ENCODE measurements around the gene SDF2. TPM values are rescaled to one million over a fixed set of nuclear protein-coding genes. Genes with fewer than 3 reads are reported as not detected.

The SDF2 gene
- total RNA-seq, 1 donor from 2014 or later = 73.0 TPM

DNA sequence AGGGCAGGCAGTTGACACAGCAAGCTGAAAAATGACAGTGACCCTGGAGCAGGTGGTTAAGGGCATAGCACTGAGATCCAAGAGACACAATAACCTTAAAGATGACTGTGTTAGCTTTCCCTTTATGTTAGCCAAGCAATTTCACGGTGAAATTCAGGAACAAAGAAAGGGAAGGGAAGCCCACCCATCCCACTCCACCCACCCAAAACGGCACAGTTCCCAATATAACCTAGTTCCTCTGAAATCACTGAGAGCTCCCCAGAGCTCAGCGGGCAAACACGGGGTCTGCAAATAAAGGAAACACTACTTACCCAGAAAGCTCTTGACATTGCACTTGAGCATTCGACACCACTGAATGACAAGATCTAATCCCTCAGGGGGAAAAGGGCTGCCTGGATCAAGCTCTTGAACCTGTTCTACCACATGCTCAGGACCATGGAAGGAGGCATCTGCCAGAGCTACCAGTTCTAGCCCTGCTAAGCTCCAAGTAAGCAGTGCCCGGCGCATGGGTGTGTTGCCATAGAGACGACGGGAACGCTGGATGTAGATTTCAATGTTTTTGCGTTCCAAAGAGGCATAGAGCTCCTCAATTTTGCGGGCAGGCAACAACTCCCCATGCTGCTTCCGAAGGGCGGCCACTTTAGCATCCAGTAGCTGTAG lies 27.4 kb downstream of the SDF2 start:
- TF ChIP-seq, protein P1, sequence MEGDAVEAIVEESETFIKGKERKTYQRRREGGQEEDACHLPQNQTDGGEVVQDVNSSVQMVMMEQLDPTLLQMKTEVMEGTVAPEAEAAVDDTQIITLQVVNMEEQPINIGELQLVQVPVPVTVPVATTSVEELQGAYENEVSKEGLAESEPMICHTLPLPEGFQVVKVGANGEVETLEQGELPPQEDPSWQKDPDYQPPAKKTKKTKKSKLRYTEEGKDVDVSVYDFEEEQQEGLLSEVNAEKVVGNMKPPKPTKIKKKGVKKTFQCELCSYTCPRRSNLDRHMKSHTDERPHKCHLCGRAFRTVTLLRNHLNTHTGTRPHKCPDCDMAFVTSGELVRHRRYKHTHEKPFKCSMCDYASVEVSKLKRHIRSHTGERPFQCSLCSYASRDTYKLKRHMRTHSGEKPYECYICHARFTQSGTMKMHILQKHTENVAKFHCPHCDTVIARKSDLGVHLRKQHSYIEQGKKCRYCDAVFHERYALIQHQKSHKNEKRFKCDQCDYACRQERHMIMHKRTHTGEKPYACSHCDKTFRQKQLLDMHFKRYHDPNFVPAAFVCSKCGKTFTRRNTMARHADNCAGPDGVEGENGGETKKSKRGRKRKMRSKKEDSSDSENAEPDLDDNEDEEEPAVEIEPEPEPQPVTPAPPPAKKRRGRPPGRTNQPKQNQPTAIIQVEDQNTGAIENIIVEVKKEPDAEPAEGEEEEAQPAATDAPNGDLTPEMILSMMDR (IDR thresholded peaks at IDR 0.05) = no peak
- Mint-ChIP-seq H3K4me1 (ENCODE audit: unreplicated experiment) (no peaks in the 10 kb centered on the region), H3K4me3 (ENCODE audit: unreplicated experiment) (no peak overlapping the region), H3K9me3 (ENCODE audit: unreplicated experiment) (no peaks in the 10 kb centered on the region), H3K36me3 (ENCODE audit: unreplicated experiment) (peaks cover 72% of the 10 kb centered on the region), H3K27ac (ENCODE audit: unreplicated experiment) (no peak overlapping the region), H3K27me3 (ENCODE audit: unreplicated experiment) (no peaks in the 10 kb centered on the region)
- no peak for DNase-seq (ENCODE audit: extremely low spot score, unreplicated experiment)

DNA sequence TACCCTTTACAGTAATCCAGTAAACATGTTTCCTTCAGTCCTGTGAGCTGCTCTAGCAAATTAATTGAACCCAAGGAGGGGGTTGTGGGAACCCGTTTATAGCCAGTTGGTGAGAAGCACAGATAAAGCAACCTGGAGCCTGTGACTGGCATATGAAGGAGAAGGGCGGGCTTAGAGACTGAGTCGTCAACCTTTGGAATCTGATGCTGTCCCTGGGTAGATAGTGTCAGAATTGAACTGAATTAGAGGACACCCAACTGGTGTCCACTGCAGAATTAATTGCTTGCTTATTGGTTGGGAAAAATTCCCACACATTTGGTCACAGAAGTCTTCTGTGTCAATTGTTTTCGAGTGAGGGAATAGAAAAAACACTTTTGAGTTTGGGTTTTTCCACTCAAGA lies 34.9 kb downstream of the SDF2 start:
- DNase-seq (ENCODE audit: extremely low spot score, unreplicated experiment) = no peak
- Mint-ChIP-seq H3K9me3 (ENCODE audit: unreplicated experiment) (no peaks in the 10 kb centered on the region), H3K36me3 (ENCODE audit: unreplicated experiment) (peaks cover 43% of the 10 kb centered on the region), H3K27ac (ENCODE audit: unreplicated experiment) (no peak overlapping the region), H3K4me1 (ENCODE audit: unreplicated experiment) (no peaks in the 10 kb centered on the region), H3K4me3 (ENCODE audit: unreplicated experiment) (no peak overlapping the region), H3K27me3 (ENCODE audit: unreplicated experiment) (no peaks in the 10 kb centered on the region)
- TF ChIP-seq, protein P1 (IDR thresholded peaks at IDR 0.05) = no peak

DNA sequence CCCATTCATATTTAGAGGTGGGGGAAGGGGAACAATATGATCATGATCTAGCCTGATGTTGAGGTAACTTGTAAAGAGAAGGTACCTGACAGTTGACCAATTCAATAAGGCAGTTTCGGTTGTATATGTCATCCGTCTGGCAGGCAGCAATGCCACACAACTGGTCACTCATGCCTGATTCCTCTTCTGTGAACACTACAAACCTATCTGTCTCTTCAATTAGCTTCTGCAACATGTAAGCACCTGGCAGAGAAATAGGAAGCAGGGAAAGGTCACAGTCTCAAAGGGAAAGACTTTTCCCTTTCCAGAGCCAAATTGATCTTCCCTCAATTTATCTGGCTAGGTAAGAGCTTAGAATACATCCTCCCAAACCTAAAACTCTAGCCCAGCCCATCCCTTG lies 37.6 kb downstream of the SDF2 start:
- H3K36me3 Mint-ChIP-seq (ENCODE audit: unreplicated experiment) = peaks cover 51% of the 10 kb centered on the region
- H3K9me3 Mint-ChIP-seq (ENCODE audit: unreplicated experiment) = no peaks in the 10 kb centered on the region
- TF ChIP-seq, protein P1 (IDR thresholded peaks at IDR 0.05) = no peak
- no peak overlapping the region for H3K4me3 Mint-ChIP-seq (ENCODE audit: unreplicated experiment)
- no peak overlapping the region for H3K27ac Mint-ChIP-seq (ENCODE audit: unreplicated experiment)
- H3K27me3 Mint-ChIP-seq (ENCODE audit: unreplicated experiment) = no peaks in the 10 kb centered on the region
- DNase-seq (ENCODE audit: extremely low spot score, unreplicated experiment) = no peak
- no peaks in the 10 kb centered on the region for H3K4me1 Mint-ChIP-seq (ENCODE audit: unreplicated experiment)

DNA sequence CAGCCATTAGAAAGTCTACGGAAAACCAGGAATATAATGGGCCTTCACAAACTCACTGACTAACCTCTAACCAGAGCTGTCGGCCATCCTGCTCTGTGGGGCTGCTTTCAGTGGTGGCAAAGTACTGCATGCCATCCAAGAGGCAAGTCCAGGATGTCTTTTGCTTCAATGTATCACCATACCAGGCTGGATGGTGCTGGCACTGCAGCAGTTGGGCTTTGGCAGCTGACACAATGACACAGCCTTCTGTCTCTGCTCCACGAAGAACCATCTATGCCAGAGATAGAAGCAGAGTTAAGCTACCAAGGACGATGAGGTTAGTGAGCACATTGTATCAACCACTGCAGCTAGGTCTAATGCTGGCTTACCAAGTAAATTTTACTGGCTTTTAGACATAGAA lies 38.0 kb downstream of the SDF2 start:
- H3K4me3 Mint-ChIP-seq (ENCODE audit: unreplicated experiment) = no peak overlapping the region
- TF ChIP-seq, protein P1 (IDR thresholded peaks at IDR 0.05) = no peak
- H3K4me1 Mint-ChIP-seq (ENCODE audit: unreplicated experiment) = no peaks in the 10 kb centered on the region
- no peaks in the 10 kb centered on the region for H3K27me3 Mint-ChIP-seq (ENCODE audit: unreplicated experiment)
- no peak for DNase-seq (ENCODE audit: extremely low spot score, unreplicated experiment)
- no peak overlapping the region for H3K27ac Mint-ChIP-seq (ENCODE audit: unreplicated experiment)
- no peaks in the 10 kb centered on the region for H3K9me3 Mint-ChIP-seq (ENCODE audit: unreplicated experiment)
- H3K36me3 Mint-ChIP-seq (ENCODE audit: unreplicated experiment) = peaks cover 54% of the 10 kb centered on the region

DNA sequence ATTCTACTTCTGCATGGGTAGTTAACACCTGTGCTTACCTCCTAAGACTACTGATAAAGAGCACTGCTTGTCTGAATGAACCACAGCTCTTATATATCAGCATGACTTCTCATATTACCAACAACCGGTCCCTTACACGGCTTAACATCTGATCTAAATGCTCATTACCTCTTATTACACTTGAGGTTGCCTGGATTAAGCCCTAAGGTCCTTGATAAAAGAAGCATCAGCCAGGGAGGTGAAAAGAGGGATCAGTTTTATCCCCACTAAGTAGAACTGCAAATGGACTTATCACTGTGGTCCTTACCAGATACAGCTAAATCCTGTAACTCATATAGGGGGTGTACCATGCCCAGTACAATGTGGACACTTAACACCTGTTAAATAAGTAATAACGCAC lies 39.5 kb downstream of the SDF2 start:
- no peak for DNase-seq (ENCODE audit: extremely low spot score, unreplicated experiment)
- TF ChIP-seq, protein P1 (IDR thresholded peaks at IDR 0.05) = no peak
- H3K9me3 Mint-ChIP-seq (ENCODE audit: unreplicated experiment) = no peaks in the 10 kb centered on the region
- H3K4me3 Mint-ChIP-seq (ENCODE audit: unreplicated experiment) = no peak overlapping the region
- H3K27me3 Mint-ChIP-seq (ENCODE audit: unreplicated experiment) = no peaks in the 10 kb centered on the region
- no peak overlapping the region for H3K27ac Mint-ChIP-seq (ENCODE audit: unreplicated experiment)
- no peaks in the 10 kb centered on the region for H3K4me1 Mint-ChIP-seq (ENCODE audit: unreplicated experiment)
- H3K36me3 Mint-ChIP-seq (ENCODE audit: unreplicated experiment) = peaks cover 54% of the 10 kb centered on the region
